Measurements from ENCODE around the gene LHFPL2.

The LHFPL2 gene

DNA sequence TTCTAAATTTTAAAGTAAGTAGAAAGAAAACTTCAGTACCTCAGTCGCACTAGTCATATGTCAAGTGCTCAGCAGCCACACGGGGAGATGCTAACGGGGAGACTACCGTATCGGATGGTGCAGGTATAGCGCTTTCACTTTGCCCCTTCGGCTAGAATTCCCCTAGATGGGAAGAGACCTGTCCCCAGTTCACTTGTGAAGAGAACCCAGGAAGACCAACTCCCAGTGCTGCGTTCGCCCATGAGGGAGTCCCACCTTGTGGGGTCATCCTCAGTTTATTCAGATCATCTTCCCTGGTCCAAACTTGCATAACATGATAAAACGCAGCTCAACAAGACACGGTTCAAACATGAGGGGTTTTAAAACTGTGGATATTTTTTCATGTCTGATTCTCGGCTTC lies 87.3 kb downstream of the LHFPL2 start:
- no peak for DNase-seq
- in situ Hi-C loops (cut with MboI; ENCODE audit: low pct_unique_long_range_greater_than_20kb, low sequenced_read_pairs), result no loop called here

DNA sequence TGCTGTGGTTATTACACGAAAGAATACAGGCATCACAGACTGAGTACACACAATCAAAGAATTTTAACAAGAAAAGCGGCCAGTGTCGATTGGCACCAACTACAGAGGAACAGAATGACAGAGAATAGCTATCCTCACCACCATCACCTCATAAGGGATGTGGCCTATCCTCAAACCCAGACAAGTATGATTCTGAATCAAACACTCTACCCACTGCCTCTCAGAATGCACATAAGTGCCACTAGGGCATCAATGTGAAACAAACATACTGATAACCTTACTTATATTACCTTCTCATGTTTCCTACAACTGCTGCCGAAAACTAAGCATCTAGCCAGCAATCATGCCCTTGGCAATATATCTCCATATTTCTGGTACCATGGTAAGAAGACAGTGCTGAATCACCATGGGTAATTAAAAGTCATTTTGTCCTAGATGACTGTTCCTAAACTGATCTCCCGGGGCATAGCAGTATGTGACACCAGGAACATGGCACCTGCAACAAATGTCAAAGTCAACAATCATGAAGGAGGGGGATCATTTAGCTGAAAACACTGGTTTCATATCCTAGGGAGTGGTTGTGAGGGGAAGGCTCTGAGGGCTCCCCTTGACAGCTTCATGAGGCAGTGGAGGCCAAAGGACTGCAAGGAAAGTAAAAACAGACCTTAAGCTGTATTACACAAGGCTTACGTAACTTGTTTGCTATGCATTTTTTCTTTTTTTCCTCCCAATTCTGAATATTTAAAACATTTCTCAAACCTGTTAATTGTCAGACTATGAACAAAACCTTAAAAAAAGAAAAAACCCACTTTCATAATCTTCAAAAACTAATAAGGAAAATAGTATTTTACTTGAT lies 88.3 kb downstream of the LHFPL2 start:
- DNase-seq, result no peak
- in situ Hi-C loops (cut with MboI; ENCODE audit: low pct_unique_long_range_greater_than_20kb, low sequenced_read_pairs), result no loop called here

DNA sequence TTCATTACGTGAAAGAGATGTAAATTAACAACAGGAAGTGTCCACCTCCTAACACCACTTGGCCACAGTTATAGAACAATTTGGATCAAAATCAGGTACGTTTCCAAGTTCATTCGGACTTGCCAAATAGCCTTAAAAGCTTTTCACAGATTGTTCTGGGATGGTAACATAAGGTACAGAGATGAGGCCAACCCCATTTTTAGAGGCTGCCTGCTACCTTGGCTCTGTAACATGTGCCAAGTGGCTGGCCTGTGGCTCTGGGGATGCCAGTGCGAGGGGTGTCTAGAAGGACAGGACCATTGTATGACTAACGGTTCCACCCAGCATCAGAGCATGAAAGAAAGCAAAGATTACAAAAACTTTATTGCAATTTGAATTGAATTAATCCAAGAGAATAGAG lies 91.0 kb downstream of the LHFPL2 start:
- in situ Hi-C loops (cut with MboI; ENCODE audit: low pct_unique_long_range_greater_than_20kb, low sequenced_read_pairs), result no loop called here
- DNase-seq, result no peak

GRCh38 chr5:78555870-78556269 lies 92.7 kb downstream of the LHFPL2 start:
- in situ Hi-C loops (cut with MboI; ENCODE audit: low pct_unique_long_range_greater_than_20kb, low sequenced_read_pairs), result no loop called here
- no peak for DNase-seq

- in situ Hi-C loops (cut with MboI; ENCODE audit: low pct_unique_long_range_greater_than_20kb, low sequenced_read_pairs), result no loop called here
- DNase-seq, result no peak
Observed at GRCh38 chr5:78554670-78555069, 93.9 kb downstream of the LHFPL2 start.

DNA sequence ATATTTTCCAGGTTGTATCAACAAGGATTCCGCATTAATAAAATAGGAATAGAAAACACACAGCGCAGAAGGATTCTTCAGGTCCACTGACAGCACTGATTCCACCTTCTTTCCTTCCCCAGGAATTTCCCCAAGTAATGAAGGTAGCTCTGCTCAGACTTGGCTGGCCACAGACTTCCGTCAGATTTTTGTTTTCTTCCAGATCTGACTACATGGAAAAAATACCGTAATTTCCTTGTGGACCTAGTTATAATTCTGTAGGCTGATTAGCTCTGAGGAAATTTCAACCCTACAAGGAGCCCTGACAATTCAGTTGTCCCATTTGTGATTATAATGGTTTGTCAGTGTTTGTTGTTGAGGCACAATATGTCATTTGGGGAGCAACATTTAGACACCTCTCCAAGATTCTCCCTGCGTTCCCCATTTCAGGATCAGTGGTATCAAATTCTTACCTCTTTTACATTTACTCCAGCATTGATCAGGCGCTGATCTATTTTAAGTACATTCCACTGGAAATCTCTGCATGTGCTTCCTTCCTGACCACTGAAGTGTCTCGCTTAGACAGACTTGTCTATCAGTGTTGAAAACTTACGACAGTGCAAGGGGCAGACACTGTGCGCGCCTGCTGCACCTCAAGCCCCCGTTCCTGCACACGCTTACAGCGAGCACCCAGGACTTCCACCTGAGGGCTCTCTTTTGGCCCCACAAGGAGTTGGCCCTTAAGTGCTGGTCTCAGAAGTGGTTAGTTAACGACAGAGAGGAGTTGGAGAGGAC lies 94.8 kb downstream of the LHFPL2 start:
- in situ Hi-C loops (cut with MboI; ENCODE audit: low pct_unique_long_range_greater_than_20kb, low sequenced_read_pairs), result no loop called here

DNA sequence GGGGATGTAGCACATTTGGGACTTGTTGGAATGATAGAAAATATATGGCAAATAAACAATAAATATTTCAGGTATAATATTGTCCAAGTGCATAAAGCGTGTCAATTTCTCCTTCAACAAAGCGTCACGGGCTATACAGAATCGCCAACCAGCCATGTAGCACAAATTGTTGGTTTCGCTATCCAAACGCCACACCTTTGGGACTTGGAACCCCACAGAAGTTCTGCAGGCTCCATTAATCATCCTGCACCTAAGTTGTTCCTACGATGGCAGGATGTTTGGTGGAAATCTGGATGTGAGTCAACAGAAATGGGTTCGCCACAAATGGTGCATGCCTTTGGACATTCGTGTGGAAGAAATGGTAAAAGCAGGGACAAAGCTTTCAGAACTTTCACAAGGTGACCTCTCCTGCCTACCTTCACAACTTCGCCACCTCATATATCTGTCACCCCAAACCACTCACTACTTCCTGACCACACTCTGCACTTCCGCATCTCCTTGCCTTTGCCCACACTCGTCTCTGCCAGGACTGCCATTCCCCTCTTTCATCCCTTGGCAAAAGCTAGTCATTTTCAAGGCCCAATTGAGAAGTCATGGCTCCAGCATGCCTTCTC lies 95.7 kb downstream of the LHFPL2 start:
- no peak for DNase-seq
- in situ Hi-C loops (cut with MboI; ENCODE audit: low pct_unique_long_range_greater_than_20kb, low sequenced_read_pairs), result no loop called here

More for the DNA sequence above, 94.8 kb downstream of the LHFPL2 start:
- no peak for DNase-seq

GRCh38 chr5:78550891-78551290 lies 97.7 kb downstream of the LHFPL2 start:
- no peak for DNase-seq
- in situ Hi-C loops (cut with MboI; ENCODE audit: low pct_unique_long_range_greater_than_20kb, low sequenced_read_pairs), result no loop called here

- in situ Hi-C loops (cut with MboI; ENCODE audit: low pct_unique_long_range_greater_than_20kb, low sequenced_read_pairs), result loop anchor here (25.0 kb wide), 1 partner anchor 338 kb away; no protein-coding TSS in a partner anchor
- DNase-seq, result peak; percentile 84
Observed at GRCh38 chr5:78549043-78549442, 99.5 kb downstream of the LHFPL2 start.

GRCh38 chr5:78547731-78548615 lies 100.6 kb downstream of the LHFPL2 start:
- in situ Hi-C loops (cut with MboI; ENCODE audit: low pct_unique_long_range_greater_than_20kb, low sequenced_read_pairs), result loop anchor here (25.0 kb wide), 1 partner anchor 339 kb away; no protein-coding TSS in a partner anchor
- DNase-seq, result no peak

DNA sequence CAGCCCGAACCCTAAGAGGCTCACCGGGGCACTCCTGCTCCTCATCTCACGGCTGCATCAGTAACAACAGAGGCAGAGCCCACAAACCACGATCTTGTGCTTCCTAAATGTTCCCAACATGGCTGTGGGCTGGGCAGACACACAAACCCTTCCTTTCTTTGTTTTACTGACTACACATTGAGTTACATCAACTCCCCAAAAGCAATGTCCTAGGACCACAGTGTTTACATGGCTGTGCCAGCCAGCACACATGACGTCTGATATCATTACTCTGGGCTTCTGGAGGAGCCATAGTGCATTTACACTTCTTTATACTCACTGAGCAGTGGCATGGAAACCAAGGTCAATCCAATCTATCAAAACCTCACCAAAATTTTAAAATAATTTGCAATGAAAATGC lies 101.4 kb downstream of the LHFPL2 start:
- no peak for DNase-seq

DNA sequence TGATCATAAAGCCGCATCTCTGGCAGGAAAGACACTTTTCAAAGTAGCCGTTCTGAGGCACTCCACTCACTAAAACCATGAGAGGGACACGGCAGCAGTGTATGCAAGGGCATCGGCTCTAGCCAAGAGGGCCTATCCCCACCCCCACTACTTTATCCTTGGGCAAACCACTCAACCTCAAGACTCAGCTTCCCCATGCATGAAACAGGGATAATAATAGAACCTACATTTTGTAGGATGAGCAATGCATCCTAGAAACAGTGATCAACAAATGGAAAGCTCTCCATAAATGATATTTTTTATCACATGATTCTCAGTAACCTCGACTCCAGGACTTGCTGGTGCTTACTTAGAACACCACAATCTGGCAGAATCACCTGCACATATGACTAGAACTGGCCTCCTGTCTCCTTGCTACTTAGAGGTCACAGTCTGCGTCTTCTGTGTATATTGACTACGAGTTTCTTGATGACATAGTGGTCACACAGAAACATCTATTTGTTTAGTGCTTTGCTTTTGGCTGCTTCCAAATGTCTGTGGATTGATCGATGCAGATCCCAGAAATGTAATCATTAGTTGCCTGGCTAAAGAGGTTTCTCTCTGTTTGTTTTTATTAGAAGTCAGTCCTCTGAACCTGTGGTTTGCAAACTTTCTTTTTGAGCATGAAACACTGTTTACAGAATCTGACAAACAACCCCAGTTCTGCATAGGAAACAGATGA lies 102.1 kb downstream of the LHFPL2 start:
- in situ Hi-C loops (cut with MboI; ENCODE audit: low pct_unique_long_range_greater_than_20kb, low sequenced_read_pairs), result loop anchor here (25.0 kb wide), 1 partner anchor 341 kb away; no protein-coding TSS in a partner anchor
- DNase-seq, result no peak

More for the DNA sequence above, 101.4 kb downstream of the LHFPL2 start:
- in situ Hi-C loops (cut with MboI; ENCODE audit: low pct_unique_long_range_greater_than_20kb, low sequenced_read_pairs), result loop anchor here (25.0 kb wide), 1 partner anchor 340 kb away; no protein-coding TSS in a partner anchor

- DNase-seq, result no peak
- in situ Hi-C loops (cut with MboI; ENCODE audit: low pct_unique_long_range_greater_than_20kb, low sequenced_read_pairs), result loop anchor here (25.0 kb wide), 1 partner anchor 342 kb away; no protein-coding TSS in a partner anchor
Observed at GRCh38 chr5:78545406-78545805, 103.2 kb downstream of the LHFPL2 start.

DNA sequence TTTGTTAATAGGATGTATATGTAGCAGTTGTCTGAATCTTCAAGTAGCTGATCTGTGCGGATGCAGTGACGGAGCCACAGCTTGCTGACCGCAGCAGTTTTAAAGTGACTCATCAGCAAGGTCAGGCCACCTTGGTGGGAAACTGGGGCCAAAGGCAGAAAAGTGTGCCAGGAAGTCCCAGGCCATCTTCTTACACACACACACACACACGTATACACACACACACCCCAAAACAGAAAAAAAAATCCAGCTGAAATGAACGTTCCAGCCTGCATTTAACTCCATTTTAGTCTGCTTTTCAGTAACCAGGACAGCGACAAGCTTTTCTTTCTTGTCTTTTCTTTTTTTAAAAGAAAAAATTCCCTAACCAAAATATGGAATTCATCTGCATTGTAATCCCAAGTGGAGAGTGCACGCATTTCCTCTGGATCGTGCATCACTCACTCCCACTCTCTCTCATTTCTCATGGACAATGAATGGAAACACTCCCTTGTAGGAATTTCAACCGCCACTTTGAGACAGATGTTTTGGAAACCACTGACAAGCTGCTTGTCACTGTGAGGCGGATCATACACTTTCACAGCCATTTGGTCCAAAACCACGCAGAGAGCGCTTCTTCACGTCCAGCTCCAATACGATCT lies 103.9 kb downstream of the LHFPL2 start:
- DNase-seq, result no peak
- in situ Hi-C loops (cut with MboI; ENCODE audit: low pct_unique_long_range_greater_than_20kb, low sequenced_read_pairs), result loop anchor here (25.0 kb wide), 1 partner anchor 343 kb away; no protein-coding TSS in a partner anchor

GRCh38 chr5:78543916-78544315 lies 104.7 kb downstream of the LHFPL2 start:
- in situ Hi-C loops (cut with MboI; ENCODE audit: low pct_unique_long_range_greater_than_20kb, low sequenced_read_pairs), result loop anchor here (25.0 kb wide), 1 partner anchor 343 kb away; no protein-coding TSS in a partner anchor
- no peak for DNase-seq

GRCh38 chr5:78543292-78543691 lies 105.3 kb downstream of the LHFPL2 start:
- in situ Hi-C loops (cut with MboI; ENCODE audit: low pct_unique_long_range_greater_than_20kb, low sequenced_read_pairs), result loop anchor here (25.0 kb wide), 1 partner anchor 344 kb away; no protein-coding TSS in a partner anchor

DNA sequence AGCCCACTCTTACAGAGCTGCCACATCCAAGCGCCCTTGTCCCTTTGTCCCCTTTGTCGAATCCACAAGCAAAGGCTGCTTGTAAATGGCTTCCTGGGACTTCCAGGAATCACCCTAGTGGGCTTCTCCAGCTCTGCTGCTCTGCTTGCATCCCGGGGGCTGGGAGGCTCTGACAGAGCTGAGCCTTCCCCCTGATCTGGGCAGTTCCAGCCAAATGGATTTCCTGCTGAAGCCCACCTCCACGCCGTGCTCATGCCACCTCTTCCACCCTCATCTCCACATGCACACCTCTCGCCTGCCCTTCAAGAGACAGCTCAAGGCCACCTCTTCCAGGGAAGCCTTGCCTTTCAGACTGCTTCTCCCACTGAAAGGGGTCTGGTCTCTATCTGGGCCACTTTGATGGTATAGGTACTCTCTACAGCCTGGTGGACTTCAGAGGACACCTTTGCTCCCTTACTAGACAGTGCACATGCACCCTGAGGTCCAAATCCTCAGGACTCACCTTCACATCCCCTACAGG lies 106.2 kb downstream of the LHFPL2 start:
- no peak for DNase-seq
- in situ Hi-C loops (cut with MboI; ENCODE audit: low pct_unique_long_range_greater_than_20kb, low sequenced_read_pairs), result loop anchor here (25.0 kb wide), 1 partner anchor 345 kb away; no protein-coding TSS in a partner anchor

More at GRCh38 chr5:78543292-78543691, 105.3 kb downstream of the LHFPL2 start:
- no peak for DNase-seq

All from KBM-7 (cell line).